Testis (tissue), 2 donors: ENCODE results near the gene MLC1.

Source experiments
- CTCF ChIP-seq, 3 experiments: fragments of 450-650 bp in 2 of 3; fragments of 200-600 bp in 1 of 3; sonication (generic) in 1 of 3; IDR thresholded peaks; one replicate each; pipeline ENCODE4 v1.5.1; 2016 to 2019; ENCODE audit warnings: antibody characterized with exemption in 3 of 3, mild to moderate bottlenecking in 2 of 3, moderate library complexity in 1 of 3
- POLR2A ChIP-seq: fragments of 450-650 bp; IDR thresholded peaks from one replicate; pipeline ENCODE4 v1.6.1; 2017; ENCODE audit warnings: antibody characterized with exemption, mild to moderate bottlenecking, moderate library complexity

DNA sequence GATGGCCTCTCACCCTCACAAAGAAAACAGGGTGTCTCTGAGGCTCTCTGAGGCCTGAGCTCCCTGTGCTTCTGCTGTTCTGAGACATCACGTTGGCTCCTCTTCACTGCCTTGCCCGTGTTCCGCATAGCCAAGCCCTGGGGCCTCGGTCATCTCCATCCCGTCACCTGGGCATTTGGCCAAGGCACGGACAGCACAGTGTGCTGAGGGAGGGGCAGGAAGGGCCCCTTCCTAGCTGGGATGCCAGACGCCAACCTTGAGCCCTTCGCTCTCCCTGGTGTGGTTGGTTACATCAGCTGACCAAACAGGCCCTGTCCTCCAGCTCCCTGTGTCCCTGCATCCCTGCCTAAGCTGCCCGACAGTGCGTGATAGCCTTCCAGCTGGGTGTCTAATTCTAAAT, 30.5 kb upstream of the MLC1 start:
- no peak for TF ChIP-seq CTCF (IDR thresholded peaks at IDR 0.05)
- TF ChIP-seq POLR2A, result no peak
